Astrocyte (in vitro differentiated cells and primary cell): Measurements from ENCODE around the gene CRYBB2. TPM values are rescaled to one million over a fixed set of nuclear protein-coding genes. Genes with fewer than 3 reads are reported as not detected.
"Not testable (repeated sequence)": the region's sequence is repeated elsewhere in the genome, so short reads cannot be mapped to it uniquely, and the experiment has no call there.

Experiments
- DNase-seq: peaks from one replicate; pipeline ENCODE4 v3.0.0-alpha.2; 2010; ENCODE audit warnings: low read depth
- FAIRE-seq: peaks from 2 replicates; lab custom pipeline; 2011; peaks lifted over from hg19 to GRCh38; lab: Jason Lieb, UNC
- H2AFZ ChIP-seq: 2 replicates; pipeline ENCODE4 v1.6.0; 2012; ENCODE audit warnings: low read depth, low read length, inconsistent platforms
- H3K27ac ChIP-seq: 2 replicates; pipeline ENCODE4 v1.5.1; 2011; ENCODE audit warnings: low read depth, low read length, inconsistent platforms
- H3K27me3 ChIP-seq: 2 replicates; pipeline ENCODE4 v1.6.0; 2011; ENCODE audit warnings: low read length, inconsistent platforms; ENCODE audit not compliant: insufficient read depth
- H3K36me3 ChIP-seq: 2 replicates; pipeline ENCODE4 v1.5.1; 2011; ENCODE audit warnings: low read length, inconsistent platforms; ENCODE audit not compliant: insufficient read depth
- H3K4me1 ChIP-seq: 2 replicates; pipeline ENCODE4 v1.5.1; 2011; ENCODE audit warnings: low read length, inconsistent platforms; ENCODE audit not compliant: insufficient read depth
- H3K4me2 ChIP-seq: 2 replicates; pipeline ENCODE4 v1.6.0; 2012; ENCODE audit warnings: low read length, inconsistent platforms
- H3K4me3 ChIP-seq: 2 replicates; pipeline ENCODE4 v1.5.1; 2011; ENCODE audit warnings: low read depth, mild to moderate bottlenecking, low read length, inconsistent platforms; ENCODE audit not compliant: insufficient read depth
- H3K79me2 ChIP-seq: 2 replicates; pipeline ENCODE4 v1.6.0; 2012; ENCODE audit warnings: mild to moderate bottlenecking, low read length, inconsistent platforms; ENCODE audit not compliant: insufficient read depth
- H3K9ac ChIP-seq: 2 replicates; pipeline ENCODE4 v1.6.0; 2012; ENCODE audit warnings: mild to moderate bottlenecking, low read length, inconsistent platforms
- H3K9me3 ChIP-seq: 2 replicates; pipeline ENCODE4 v1.5.1; 2012; ENCODE audit warnings: low read depth, mild to moderate bottlenecking, low read length, inconsistent platforms; ENCODE audit not compliant: insufficient read depth
- H4K20me1 ChIP-seq: 2 replicates; pipeline ENCODE4 v1.6.0; 2012; ENCODE audit warnings: low read length, inconsistent platforms; ENCODE audit not compliant: insufficient read depth
- H3K27ac Mint-ChIP-seq: one replicate; pipeline ENCODE4 v1.8.0; 2021; ENCODE audit warnings: mild to moderate bottlenecking, mixed read lengths; ENCODE audit not compliant: unreplicated experiment
- H3K27me3 Mint-ChIP-seq: one replicate; pipeline ENCODE4 v1.8.0; 2021; ENCODE audit warnings: low read depth, mixed read lengths; ENCODE audit not compliant: unreplicated experiment
- H3K36me3 Mint-ChIP-seq: one replicate; pipeline ENCODE4 v1.8.0; 2021; ENCODE audit warnings: low read depth, mixed read lengths; ENCODE audit not compliant: unreplicated experiment
- H3K4me1 Mint-ChIP-seq: one replicate; pipeline ENCODE4 v1.8.0; 2021; ENCODE audit warnings: low read depth, mixed read lengths; ENCODE audit not compliant: unreplicated experiment
- H3K4me3 Mint-ChIP-seq: one replicate; pipeline ENCODE4 v1.8.0; 2021; ENCODE audit warnings: mild to moderate bottlenecking, moderate library complexity, mixed read lengths; ENCODE audit not compliant: unreplicated experiment
- H3K9me3 Mint-ChIP-seq: one replicate; pipeline ENCODE4 v1.8.0; 2021; ENCODE audit warnings: mild to moderate bottlenecking, mixed read lengths; ENCODE audit not compliant: unreplicated experiment
- EZH2 ChIP-seq: IDR thresholded peaks from 2 replicates; pipeline ENCODE4 v1.6.1; 2012; ENCODE audit warnings: mild to moderate bottlenecking, low read length, inconsistent platforms; ENCODE audit not compliant: insufficient read depth
- total RNA-seq: library from RNA; stranded (reverse); gene quantifications from 2 replicates; pipeline ENCODE4 v1.2.1, GENCODE V29; 2021
- TF ChIP-seq, protein P1 (sequence below): IDR thresholded peaks from 2 replicates; pipeline ENCODE4 v1.5.1; 2011; ENCODE audit warnings: low read depth, mild to moderate bottlenecking, inconsistent platforms, low read length, moderate library complexity; ENCODE audit not compliant: insufficient read depth

CRYBB2 gene
- total RNA-seq, 1 donor from 2014 or later, result not detected

GRCh38 chr22:25232301-25232700, 12.9 kb downstream of the CRYBB2 start:
- Mint-ChIP-seq H3K27me3 (peaks cover 34% of the 10 kb centered on the region), H3K36me3 (no peaks in the 10 kb centered on the region), H3K4me1 (peaks cover 5% of the 10 kb centered on the region), H3K4me3 (no peak overlapping the region), H3K27ac (no peak overlapping the region), H3K9me3 (no peaks in the 10 kb centered on the region)
- H4K20me1 ChIP-seq, result no peaks in the 10 kb centered on the region
- H3K27me3 ChIP-seq, result peaks cover under 1% of the 10 kb centered on the region
- no peaks in the 10 kb centered on the region for H3K9me3 ChIP-seq
- no peak overlapping the region for H3K4me2 ChIP-seq
- no peak overlapping the region for H2AFZ ChIP-seq
- H3K27ac ChIP-seq, result no peak overlapping the region
- H3K9ac ChIP-seq, result no peak overlapping the region
- TF ChIP-seq EZH2, result no peak
- H3K79me2 ChIP-seq, result no peaks in the 10 kb centered on the region
- H3K36me3 ChIP-seq, result no peaks in the 10 kb centered on the region
- peak; percentile 8 for DNase-seq
- FAIRE-seq, result no peak
- no peaks in the 10 kb centered on the region for H3K4me1 ChIP-seq
- no peak overlapping the region for H3K4me3 ChIP-seq

DNA sequence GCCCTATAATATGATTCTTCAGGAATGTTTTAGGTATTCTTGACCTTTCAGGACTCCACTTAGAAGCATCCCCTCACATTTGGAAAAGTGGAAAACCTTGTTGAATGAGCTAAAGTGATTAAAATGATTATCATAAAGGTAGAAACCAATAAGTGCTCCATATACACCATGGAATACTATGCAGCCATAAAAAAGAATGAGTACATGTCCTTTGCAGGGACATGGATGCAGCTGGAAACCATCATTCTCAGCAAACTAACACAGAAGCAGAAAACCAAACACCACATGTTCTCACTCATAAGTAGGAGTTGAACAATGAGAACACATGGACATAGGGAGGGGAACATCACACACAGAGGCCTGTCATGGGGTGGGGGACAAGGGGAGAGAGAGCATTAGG, 14.3 kb downstream of the CRYBB2 start:
- H3K27me3 ChIP-seq, H2AFZ ChIP-seq, H3K4me1 ChIP-seq, H3K36me3 Mint-ChIP-seq, H3K4me3 ChIP-seq, H3K79me2 ChIP-seq, H3K27ac ChIP-seq, H3K27ac Mint-ChIP-seq, H3K9me3 Mint-ChIP-seq, H3K9me3 ChIP-seq, H3K4me2 ChIP-seq, H3K4me3 Mint-ChIP-seq, DNase-seq, H4K20me1 ChIP-seq, H3K4me1 Mint-ChIP-seq, H3K9ac ChIP-seq, FAIRE-seq, H3K36me3 ChIP-seq: not testable (repeated sequence)
- H3K27me3 Mint-ChIP-seq, result peaks cover 36% of the 10 kb centered on the region

- no peak overlapping the region for H3K4me3 ChIP-seq
- FAIRE-seq (no peak), DNase-seq (peak; percentile 66)
- peaks cover 5% of the 10 kb centered on the region for H3K4me1 Mint-ChIP-seq
- TF ChIP-seq, protein P1, sequence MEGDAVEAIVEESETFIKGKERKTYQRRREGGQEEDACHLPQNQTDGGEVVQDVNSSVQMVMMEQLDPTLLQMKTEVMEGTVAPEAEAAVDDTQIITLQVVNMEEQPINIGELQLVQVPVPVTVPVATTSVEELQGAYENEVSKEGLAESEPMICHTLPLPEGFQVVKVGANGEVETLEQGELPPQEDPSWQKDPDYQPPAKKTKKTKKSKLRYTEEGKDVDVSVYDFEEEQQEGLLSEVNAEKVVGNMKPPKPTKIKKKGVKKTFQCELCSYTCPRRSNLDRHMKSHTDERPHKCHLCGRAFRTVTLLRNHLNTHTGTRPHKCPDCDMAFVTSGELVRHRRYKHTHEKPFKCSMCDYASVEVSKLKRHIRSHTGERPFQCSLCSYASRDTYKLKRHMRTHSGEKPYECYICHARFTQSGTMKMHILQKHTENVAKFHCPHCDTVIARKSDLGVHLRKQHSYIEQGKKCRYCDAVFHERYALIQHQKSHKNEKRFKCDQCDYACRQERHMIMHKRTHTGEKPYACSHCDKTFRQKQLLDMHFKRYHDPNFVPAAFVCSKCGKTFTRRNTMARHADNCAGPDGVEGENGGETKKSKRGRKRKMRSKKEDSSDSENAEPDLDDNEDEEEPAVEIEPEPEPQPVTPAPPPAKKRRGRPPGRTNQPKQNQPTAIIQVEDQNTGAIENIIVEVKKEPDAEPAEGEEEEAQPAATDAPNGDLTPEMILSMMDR, result peak; percentile 30
- no peak for TF ChIP-seq EZH2
- H3K4me1 ChIP-seq, result no peaks in the 10 kb centered on the region
- H2AFZ ChIP-seq, result peak overlapping the region; percentile 41
- H3K27ac Mint-ChIP-seq, result peak overlapping the region; percentile 26
- H3K27me3 Mint-ChIP-seq, result peaks cover 30% of the 10 kb centered on the region
- H3K36me3 Mint-ChIP-seq, result no peaks in the 10 kb centered on the region
- peak overlapping the region; percentile 55 for H3K4me2 ChIP-seq
- H3K4me3 Mint-ChIP-seq, result no peak overlapping the region
- H4K20me1 ChIP-seq, result no peaks in the 10 kb centered on the region
- H3K9me3 Mint-ChIP-seq, result no peaks in the 10 kb centered on the region
- peaks cover 4% of the 10 kb centered on the region for H3K27me3 ChIP-seq
- no peak overlapping the region for H3K9ac ChIP-seq
- no peaks in the 10 kb centered on the region for H3K9me3 ChIP-seq
- no peaks in the 10 kb centered on the region for H3K79me2 ChIP-seq
- no peak overlapping the region for H3K27ac ChIP-seq
- no peaks in the 10 kb centered on the region for H3K36me3 ChIP-seq
These were observed 16.3 kb downstream of the CRYBB2 start for GRCh38 chr22:25235547-25236290.
